ENCODE data around the gene PDE11A. TPM values are rescaled to one million over a fixed set of nuclear protein-coding genes. Genes with fewer than 3 reads are reported as not detected.

PDE11A gene
- total and polyA plus RNA-seq, 2 experiments from 2014 or later = 0.08 to 0.73 TPM

DNA sequence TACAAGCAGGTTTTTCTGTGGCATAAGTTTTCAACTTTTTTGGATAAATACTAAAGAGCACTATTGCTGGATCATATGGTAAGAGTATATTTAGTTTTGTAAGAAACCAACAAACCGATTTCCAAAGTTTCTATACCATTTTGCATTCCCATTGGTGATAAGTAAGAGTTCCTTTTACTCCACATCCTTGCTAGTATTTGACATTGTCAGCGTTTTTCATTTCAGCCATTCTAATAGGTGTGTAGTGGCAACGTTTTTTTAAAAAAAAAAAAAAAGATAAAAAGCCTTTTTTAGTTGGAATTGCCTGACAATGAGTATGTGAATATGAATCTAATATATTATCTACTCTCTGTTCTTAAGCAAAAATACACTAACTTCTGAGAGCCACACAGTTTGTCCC lies 494.1 kb downstream of the PDE11A start (continued):
- TF ChIP-seq, protein P1, sequence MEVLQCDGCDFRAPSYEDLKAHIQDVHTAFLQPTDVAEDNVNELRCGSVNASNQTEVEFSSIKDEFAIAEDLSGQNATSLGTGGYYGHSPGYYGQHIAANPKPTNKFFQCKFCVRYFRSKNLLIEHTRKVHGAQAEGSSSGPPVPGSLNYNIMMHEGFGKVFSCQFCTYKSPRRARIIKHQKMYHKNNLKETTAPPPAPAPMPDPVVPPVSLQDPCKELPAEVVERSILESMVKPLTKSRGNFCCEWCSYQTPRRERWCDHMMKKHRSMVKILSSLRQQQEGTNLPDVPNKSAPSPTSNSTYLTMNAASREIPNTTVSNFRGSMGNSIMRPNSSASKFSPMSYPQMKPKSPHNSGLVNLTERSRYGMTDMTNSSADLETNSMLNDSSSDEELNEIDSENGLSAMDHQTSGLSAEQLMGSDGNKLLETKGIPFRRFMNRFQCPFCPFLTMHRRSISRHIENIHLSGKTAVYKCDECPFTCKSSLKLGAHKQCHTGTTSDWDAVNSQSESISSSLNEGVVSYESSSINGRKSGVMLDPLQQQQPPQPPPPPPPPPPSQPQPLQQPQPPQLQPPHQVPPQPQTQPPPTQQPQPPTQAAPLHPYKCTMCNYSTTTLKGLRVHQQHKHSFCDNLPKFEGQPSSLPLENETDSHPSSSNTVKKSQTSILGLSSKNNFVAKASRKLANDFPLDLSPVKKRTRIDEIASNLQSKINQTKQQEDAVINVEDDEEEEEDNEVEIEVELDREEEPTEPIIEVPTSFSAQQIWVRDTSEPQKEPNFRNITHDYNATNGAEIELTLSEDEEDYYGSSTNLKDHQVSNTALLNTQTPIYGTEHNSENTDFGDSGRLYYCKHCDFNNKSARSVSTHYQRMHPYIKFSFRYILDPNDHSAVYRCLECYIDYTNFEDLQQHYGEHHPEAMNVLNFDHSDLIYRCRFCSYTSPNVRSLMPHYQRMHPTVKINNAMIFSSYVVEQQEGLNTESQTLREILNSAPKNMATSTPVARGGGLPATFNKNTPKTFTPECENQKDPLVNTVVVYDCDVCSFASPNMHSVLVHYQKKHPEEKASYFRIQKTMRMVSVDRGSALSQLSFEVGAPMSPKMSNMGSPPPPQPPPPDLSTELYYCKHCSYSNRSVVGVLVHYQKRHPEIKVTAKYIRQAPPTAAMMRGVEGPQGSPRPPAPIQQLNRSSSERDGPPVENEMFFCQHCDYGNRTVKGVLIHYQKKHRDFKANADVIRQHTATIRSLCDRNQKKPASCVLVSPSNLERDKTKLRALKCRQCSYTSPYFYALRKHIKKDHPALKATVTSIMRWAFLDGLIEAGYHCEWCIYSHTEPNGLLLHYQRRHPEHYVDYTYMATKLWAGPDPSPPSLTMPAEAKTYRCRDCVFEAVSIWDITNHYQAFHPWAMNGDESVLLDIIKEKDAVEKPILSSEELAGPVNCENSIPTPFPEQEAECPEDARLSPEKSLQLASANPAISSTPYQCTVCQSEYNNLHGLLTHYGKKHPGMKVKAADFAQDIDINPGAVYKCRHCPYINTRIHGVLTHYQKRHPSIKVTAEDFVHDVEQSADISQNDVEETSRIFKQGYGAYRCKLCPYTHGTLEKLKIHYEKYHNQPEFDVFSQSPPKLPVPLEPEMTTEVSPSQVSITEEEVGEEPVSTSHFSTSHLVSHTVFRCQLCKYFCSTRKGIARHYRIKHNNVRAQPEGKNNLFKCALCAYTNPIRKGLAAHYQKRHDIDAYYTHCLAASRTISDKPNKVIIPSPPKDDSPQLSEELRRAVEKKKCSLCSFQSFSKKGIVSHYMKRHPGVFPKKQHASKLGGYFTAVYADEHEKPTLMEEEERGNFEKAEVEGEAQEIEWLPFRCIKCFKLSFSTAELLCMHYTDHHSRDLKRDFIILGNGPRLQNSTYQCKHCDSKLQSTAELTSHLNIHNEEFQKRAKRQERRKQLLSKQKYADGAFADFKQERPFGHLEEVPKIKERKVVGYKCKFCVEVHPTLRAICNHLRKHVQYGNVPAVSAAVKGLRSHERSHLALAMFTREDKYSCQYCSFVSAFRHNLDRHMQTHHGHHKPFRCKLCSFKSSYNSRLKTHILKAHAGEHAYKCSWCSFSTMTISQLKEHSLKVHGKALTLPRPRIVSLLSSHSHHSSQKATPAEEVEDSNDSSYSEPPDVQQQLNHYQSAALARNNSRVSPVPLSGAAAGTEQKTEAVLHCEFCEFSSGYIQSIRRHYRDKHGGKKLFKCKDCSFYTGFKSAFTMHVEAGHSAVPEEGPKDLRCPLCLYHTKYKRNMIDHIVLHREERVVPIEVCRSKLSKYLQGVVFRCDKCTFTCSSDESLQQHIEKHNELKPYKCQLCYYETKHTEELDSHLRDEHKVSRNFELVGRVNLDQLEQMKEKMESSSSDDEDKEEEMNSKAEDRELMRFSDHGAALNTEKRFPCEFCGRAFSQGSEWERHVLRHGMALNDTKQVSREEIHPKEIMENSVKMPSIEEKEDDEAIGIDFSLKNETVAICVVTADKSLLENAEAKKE (CRISPR knock-in tag; IDR thresholded peaks at IDR 0.05) = no peak
- TF ChIP-seq CREB1 (CRISPR knock-in tag; IDR thresholded peaks at IDR 0.05; ENCODE audit: low read depth) = no peak
- TF ChIP-seq STAT1 (IDR thresholded peaks at IDR 0.05; ENCODE audit: unreplicated experiment) = no peak
- no peak for TF ChIP-seq EZH2 (IDR thresholded peaks at IDR 0.05; ENCODE audit: low read depth, unreplicated experiment)
- TF ChIP-seq EZH2phosphoT487 (IDR thresholded peaks at IDR 0.05; ENCODE audit: unreplicated experiment) = no peak

GRCh38 chr2:177577075-177577474 lies 495.5 kb downstream of the PDE11A start:
- H3K4me2 ChIP-seq = no peak overlapping the region
- no peaks in the 10 kb centered on the region for H3K4me1 Mint-ChIP-seq
- no peaks in the 10 kb centered on the region for H3K36me3 ChIP-seq (ENCODE audit: insufficient read depth)
- H4K20me1 ChIP-seq (replicated peaks; ENCODE audit: insufficient read depth) = no peaks in the 10 kb centered on the region
- H3K4me1 ChIP-seq (ENCODE audit: insufficient read depth) = no peaks in the 10 kb centered on the region
- H2AFZ ChIP-seq = no peak overlapping the region
- no peak overlapping the region for H3K27ac Mint-ChIP-seq
- ATAC-seq = no peak
- no peaks in the 10 kb centered on the region for H3K36me3 Mint-ChIP-seq (ENCODE audit: low read depth)
- H3K4me3 ChIP-seq = no peak overlapping the region
- no peaks in the 10 kb centered on the region for H3K27me3 ChIP-seq (ENCODE audit: insufficient read depth)
- no peaks in the 10 kb centered on the region for H3K27me3 Mint-ChIP-seq (ENCODE audit: insufficient read depth, low read depth, poor library complexity)
- no peaks in the 10 kb centered on the region for H3F3A ChIP-seq (replicated peaks; ENCODE audit: low read depth)
- no peak overlapping the region for H3K4me3 Mint-ChIP-seq
- H3K9me3 Mint-ChIP-seq = no peaks in the 10 kb centered on the region
- TF ChIP-seq CTCF (conservative IDR thresholded peaks at IDR 0.05; ENCODE audit: low read depth in 2 of 2) (no peak), POLR2AphosphoS5 (IDR thresholded peaks at IDR 0.05; ENCODE audit: low read depth) (no peak)
- H3K79me2 ChIP-seq (replicated peaks; ENCODE audit: insufficient read depth) = no peaks in the 10 kb centered on the region
- peaks cover 9% of the 10 kb centered on the region; the same call in 1 of the 2 replicates for H3K9me2 ChIP-seq (ENCODE audit: insufficient read depth)
- H3K27ac ChIP-seq (ENCODE audit: low read depth) = no peak overlapping the region
- no peak for DNase-seq (ENCODE audit: low spot score)
